BLaER1 (cell line): ENCODE data around the gene MFN2.

ENCODE experiments used
- H3K27ac ChIP-seq: shearing (Covaris generic); formaldehyde crosslinking; 2 replicates; pipeline ENCODE4 v1.8.1; 2022
- H3K27me3 ChIP-seq: shearing (Covaris generic); formaldehyde crosslinking; 2 replicates; pipeline ENCODE4 v1.8.1; 2022
- H3K36me3 ChIP-seq: shearing (Covaris generic); formaldehyde crosslinking; 2 replicates; pipeline ENCODE4 v1.8.1; 2022
- H3K4me1 ChIP-seq: shearing (Covaris generic); formaldehyde crosslinking; 2 replicates; pipeline ENCODE4 v1.8.1; 2022
- H3K4me2 ChIP-seq: shearing (Covaris generic); formaldehyde crosslinking; 2 replicates; pipeline ENCODE4 v1.8.1; 2022
- H3K4me3 ChIP-seq: shearing (Covaris generic); formaldehyde crosslinking; 2 replicates; pipeline ENCODE4 v1.8.1; 2022
- H3K9ac ChIP-seq: shearing (Covaris generic); formaldehyde crosslinking; 2 replicates; pipeline ENCODE4 v1.8.1; 2022
- H3K9me3 ChIP-seq: shearing (Covaris generic); formaldehyde crosslinking; 2 replicates; pipeline ENCODE4 v1.8.1; 2022
- H4K20me1 ChIP-seq: shearing (Covaris generic); formaldehyde crosslinking; 2 replicates; pipeline ENCODE4 v1.8.1; 2022
- Cebpa-rat ChIP-seq: shearing (Covaris generic); IDR thresholded peaks from 2 replicates; pipeline ENCODE4 v1.8.1; 2022

MFN2 gene

GRCh38 chr1:11957398-11957797, 22.8 kb upstream of the MFN2 start:
- Histone ChIP-seq H3K9me3 (no peaks in the 10 kb centered on the region), H3K27ac (no peak overlapping the region), H3K27me3 (no peaks in the 10 kb centered on the region), H3K36me3 (peaks cover 96% of the 10 kb centered on the region), H3K9ac (no peak overlapping the region), H3K4me3 (no peak overlapping the region), H4K20me1 (no peaks in the 10 kb centered on the region), H3K4me1 (no peaks in the 10 kb centered on the region), H3K4me2 (no peak overlapping the region)
- TF ChIP-seq Cebpa-rat, result no peak

DNA sequence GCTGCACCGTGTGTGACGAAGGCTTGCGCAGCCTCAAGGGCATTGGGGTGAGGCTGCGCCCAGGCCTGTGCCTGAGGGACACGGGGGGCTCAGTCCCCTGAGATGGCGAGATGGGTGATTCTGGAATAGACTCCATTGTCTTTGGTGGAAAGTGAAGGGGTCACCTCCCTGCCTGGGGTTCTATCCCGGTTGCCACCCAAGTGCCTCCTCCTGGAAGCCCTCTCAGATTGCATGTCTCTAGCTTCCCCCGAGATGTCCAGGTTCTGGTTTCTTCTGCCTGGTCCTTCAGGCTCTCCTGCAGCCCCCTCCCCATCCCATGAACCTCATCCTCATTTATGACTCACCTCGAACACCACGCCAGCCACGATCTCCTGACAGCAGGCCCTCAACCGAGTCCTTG, 22.3 kb upstream of the MFN2 start:
- no peaks in the 10 kb centered on the region for H4K20me1 ChIP-seq
- H3K4me1 ChIP-seq, result no peaks in the 10 kb centered on the region
- H3K9ac ChIP-seq, result no peak overlapping the region
- TF ChIP-seq Cebpa-rat, result no peak
- no peak overlapping the region for H3K4me2 ChIP-seq
- H3K9me3 ChIP-seq, result no peaks in the 10 kb centered on the region
- peaks cover 95% of the 10 kb centered on the region for H3K36me3 ChIP-seq
- H3K27me3 ChIP-seq, result no peaks in the 10 kb centered on the region
- no peak overlapping the region for H3K4me3 ChIP-seq
- no peak overlapping the region for H3K27ac ChIP-seq

- TF ChIP-seq Cebpa-rat, result no peak
- Histone ChIP-seq H3K9me3 (no peaks in the 10 kb centered on the region), H3K27ac (no peak overlapping the region), H3K4me3 (no peak overlapping the region), H3K4me1 (no peaks in the 10 kb centered on the region), H4K20me1 (no peaks in the 10 kb centered on the region), H3K36me3 (peaks cover 95% of the 10 kb centered on the region), H3K27me3 (no peaks in the 10 kb centered on the region), H3K9ac (no peak overlapping the region), H3K4me2 (no peak overlapping the region)
Measured at GRCh38 chr1:11960276-11960675, 20.0 kb upstream of the MFN2 start.

DNA sequence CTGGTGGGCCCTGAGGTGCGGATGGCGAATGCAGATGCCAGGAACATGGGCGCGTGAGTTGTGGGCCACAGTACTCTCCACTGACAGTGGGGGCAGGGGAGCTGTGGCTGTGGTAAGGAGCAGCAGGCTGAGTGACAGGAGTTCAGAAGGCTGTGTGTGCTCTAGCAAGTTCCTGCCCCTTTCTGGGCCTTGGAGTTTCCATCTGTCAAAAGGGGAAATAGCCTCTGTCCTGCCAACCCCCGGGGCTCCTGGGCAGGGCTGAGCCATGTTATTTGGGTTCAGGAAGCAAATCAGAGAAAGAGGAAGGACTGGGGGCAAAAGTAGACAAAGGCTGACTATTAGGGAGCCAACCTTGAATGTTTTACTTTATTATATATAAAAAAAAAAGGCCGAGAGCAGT, 19.5 kb upstream of the MFN2 start:
- TF ChIP-seq Cebpa-rat, result no peak
- peaks cover 95% of the 10 kb centered on the region for H3K36me3 ChIP-seq
- H3K9ac ChIP-seq, result no peak overlapping the region
- no peak overlapping the region for H3K4me2 ChIP-seq
- H4K20me1 ChIP-seq, result no peaks in the 10 kb centered on the region
- H3K27ac ChIP-seq, result no peak overlapping the region
- no peaks in the 10 kb centered on the region for H3K4me1 ChIP-seq
- no peaks in the 10 kb centered on the region for H3K9me3 ChIP-seq
- no peak overlapping the region for H3K4me3 ChIP-seq
- H3K27me3 ChIP-seq, result no peaks in the 10 kb centered on the region

- Histone ChIP-seq H3K27ac (no peak overlapping the region), H3K9ac (no peak overlapping the region), H3K4me3 (no peak overlapping the region), H4K20me1 (no peaks in the 10 kb centered on the region), H3K36me3 (peaks cover 95% of the 10 kb centered on the region), H3K4me1 (no peaks in the 10 kb centered on the region), H3K9me3 (no peaks in the 10 kb centered on the region), H3K27me3 (no peaks in the 10 kb centered on the region), H3K4me2 (no peak overlapping the region)
- no peak for TF ChIP-seq Cebpa-rat
Measured at GRCh38 chr1:11961230-11961629, 19.0 kb upstream of the MFN2 start.

- no peaks in the 10 kb centered on the region for H3K9me3 ChIP-seq
Measured at GRCh38 chr1:11963622-11964021, 16.6 kb upstream of the MFN2 start.

DNA sequence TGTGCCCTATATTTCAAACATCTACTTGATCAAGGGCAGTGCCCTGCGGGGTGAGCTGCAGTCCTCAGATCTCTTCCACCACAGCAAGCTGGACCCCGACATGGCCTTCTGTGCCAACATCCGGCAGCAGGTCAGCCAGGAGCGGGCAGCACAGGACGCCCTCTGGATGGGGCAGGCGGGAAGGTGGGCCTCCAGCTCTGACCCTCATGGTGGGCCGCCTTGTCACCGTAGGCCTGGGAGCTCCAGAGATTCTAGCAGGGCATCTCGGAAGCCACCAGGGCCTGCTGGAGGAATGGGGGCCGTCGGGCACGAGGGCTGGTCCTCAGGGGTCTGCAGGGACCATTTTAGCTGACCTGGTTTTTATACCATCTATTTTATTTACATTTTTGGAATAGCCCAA, 15.6 kb upstream of the MFN2 start:
- Histone ChIP-seq H3K9ac (no peak overlapping the region), H3K27me3 (no peaks in the 10 kb centered on the region), H3K4me2 (no peak overlapping the region), H4K20me1 (no peaks in the 10 kb centered on the region), H3K4me1 (peaks cover 5% of the 10 kb centered on the region; the same call in 1 of the 2 replicates), H3K27ac (no peak overlapping the region), H3K4me3 (no peak overlapping the region), H3K9me3 (no peaks in the 10 kb centered on the region), H3K36me3 (peaks cover 67% of the 10 kb centered on the region)
- TF ChIP-seq Cebpa-rat, result no peak

More at GRCh38 chr1:11963622-11964021, 16.6 kb upstream of the MFN2 start:
- Histone ChIP-seq H3K27me3 (no peaks in the 10 kb centered on the region), H3K36me3 (peaks cover 71% of the 10 kb centered on the region), H3K4me1 (peaks cover 5% of the 10 kb centered on the region; the same call in 1 of the 2 replicates), H3K27ac (no peak overlapping the region), H3K9ac (no peak overlapping the region), H4K20me1 (no peaks in the 10 kb centered on the region), H3K4me2 (no peak overlapping the region), H3K4me3 (no peak overlapping the region)
- TF ChIP-seq Cebpa-rat, result no peak

DNA sequence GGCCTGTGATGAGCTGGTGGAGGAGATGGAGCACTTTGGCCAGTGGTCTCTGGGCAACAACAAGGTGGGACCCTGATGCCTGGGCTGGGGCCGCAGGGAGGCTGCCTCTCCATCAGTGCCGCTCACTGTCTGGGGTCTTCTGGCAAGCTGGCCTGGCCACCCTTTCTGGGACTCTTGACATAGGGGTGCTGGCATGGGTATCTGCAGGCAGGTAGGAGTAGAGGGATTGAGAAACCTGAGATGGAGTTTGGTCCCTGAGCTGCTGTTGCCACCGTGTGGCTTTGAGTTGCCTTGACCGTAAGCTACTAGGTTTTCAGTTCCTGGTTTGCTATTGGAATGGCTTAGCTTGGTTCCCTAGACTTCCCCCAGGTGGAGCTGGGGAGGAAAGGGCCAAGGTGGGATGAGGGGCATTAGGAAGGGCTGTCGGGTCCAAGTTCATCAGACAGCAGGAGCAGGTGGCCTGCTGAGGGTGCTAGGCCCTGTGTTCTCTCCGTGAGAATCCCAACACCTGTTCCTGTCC, 13.2 kb upstream of the MFN2 start:
- Histone ChIP-seq H3K9ac (no peak overlapping the region), H3K36me3 (peaks cover 50% of the 10 kb centered on the region), H3K4me2 (no peak overlapping the region), H4K20me1 (no peaks in the 10 kb centered on the region), H3K27me3 (no peaks in the 10 kb centered on the region), H3K27ac (no peak overlapping the region), H3K9me3 (no peaks in the 10 kb centered on the region), H3K4me1 (peaks cover 5% of the 10 kb centered on the region; the same call in 1 of the 2 replicates), H3K4me3 (no peak overlapping the region)
- no peak for TF ChIP-seq Cebpa-rat

DNA sequence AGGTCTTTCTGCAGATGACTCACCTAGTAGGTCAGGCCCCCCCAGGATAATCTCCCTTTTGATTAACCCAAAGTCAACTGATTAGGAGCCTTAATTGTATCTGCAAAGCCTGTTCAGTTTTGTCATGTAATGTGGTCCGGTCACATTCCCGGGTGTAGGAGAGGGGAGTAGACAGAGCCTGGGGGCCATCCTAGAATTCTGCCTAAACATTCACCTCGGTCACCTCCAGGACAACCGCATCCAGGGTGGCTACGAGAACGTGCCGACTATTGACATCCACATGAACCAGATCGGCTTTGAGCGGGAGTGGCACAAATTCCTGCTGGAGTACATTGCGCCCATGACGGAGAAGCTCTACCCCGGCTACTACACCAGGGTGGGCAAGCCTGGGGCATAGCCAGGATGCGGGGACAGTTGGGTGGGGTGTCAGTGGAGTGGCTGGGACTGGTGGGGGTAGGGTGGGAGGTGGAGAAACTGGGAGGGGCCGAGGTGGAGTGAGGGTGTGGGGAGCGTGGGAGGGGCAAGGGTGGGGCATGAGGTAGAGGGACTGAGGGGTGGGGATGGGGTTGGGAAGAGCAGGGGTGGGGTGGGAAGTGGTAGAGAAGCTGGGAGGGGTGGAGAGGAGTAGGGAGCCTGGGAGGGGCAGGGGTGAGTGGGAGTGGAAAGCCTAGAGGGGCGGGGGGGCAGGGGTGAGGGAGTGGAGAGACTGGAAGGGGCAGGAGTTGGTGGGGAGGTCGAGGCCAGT, 9.6 kb upstream of the MFN2 start:
- no peak overlapping the region for H3K9ac ChIP-seq

DNA sequence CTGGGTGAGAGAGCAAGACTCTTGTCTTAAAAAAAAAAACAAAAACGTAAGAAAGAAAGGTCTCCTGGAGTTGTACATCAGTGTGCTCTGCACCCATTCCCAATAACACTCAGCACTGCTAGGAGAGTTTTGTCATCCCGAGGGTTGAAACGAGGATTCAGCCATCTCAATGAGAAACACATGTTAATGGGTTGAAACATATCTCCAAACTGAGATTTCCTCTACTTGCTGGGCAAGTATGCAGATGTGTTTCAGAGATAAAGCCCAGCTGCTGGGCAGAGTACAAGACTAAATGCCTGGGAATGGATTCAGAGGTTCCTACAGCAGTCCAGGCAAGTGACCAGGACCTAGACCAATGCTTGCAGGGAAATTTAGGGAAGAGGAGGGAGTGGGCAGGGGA, 2.6 kb upstream of the MFN2 start:
- H3K27ac ChIP-seq, result no peak overlapping the region
- peaks cover 49% of the 10 kb centered on the region for H3K4me1 ChIP-seq
- TF ChIP-seq Cebpa-rat, result no peak
- peaks cover 46% of the 10 kb centered on the region for H3K36me3 ChIP-seq
- H3K4me3 ChIP-seq, result no peak overlapping the region
- H3K9ac ChIP-seq, result no peak overlapping the region
- peaks cover 19% of the 10 kb centered on the region for H4K20me1 ChIP-seq
- H3K4me2 ChIP-seq, result no peak overlapping the region
- no peaks in the 10 kb centered on the region for H3K27me3 ChIP-seq
- H3K9me3 ChIP-seq, result no peaks in the 10 kb centered on the region

More for the DNA sequence above, 9.6 kb upstream of the MFN2 start:
- Histone ChIP-seq H3K9me3 (no peaks in the 10 kb centered on the region), H4K20me1 (no peaks in the 10 kb centered on the region), H3K27ac (no peak overlapping the region), H3K4me1 (peaks cover 16% of the 10 kb centered on the region), H3K27me3 (no peaks in the 10 kb centered on the region), H3K4me3 (no peak overlapping the region), H3K4me2 (no peak overlapping the region), H3K36me3 (peaks cover 53% of the 10 kb centered on the region)
- TF ChIP-seq Cebpa-rat, result no peak
